Liver (tissue), 9 donors: Measurements from ENCODE around the gene HIF3A. TPM values are rescaled to one million over a fixed set of nuclear protein-coding genes. Genes with fewer than 3 reads are reported as not detected.

ENCODE experiments used
- DNase-seq: peaks from one replicate; pipeline ENCODE4 v3.0.0-alpha.2; 2017; ENCODE audit warnings: low spot score
- H3K27ac ChIP-seq, 2 donors: one replicate each; pipeline ENCODE4 v1.7.0; 2013; ENCODE audit warnings: inconsistent platforms in 2 of 2, low read length in 2 of 2, control low read depth in 1 of 2, low read depth in 1 of 2, mild to moderate bottlenecking in 1 of 2
- H3K27me3 ChIP-seq, 4 donors: one replicate each; pipeline versions ENCODE4 v1.6.1 to v1.7.0; 2013; ENCODE audit warnings: low read length in 3 of 4, inconsistent platforms in 1 of 4, mild to moderate bottlenecking in 1 of 4, moderate library complexity in 1 of 4; ENCODE audit not compliant: control insufficient read depth in 4 of 4, insufficient read depth in 4 of 4
- H3K36me3 ChIP-seq, 4 donors: one replicate each; pipeline versions ENCODE4 v1.6.1 to v1.7.0; 2013; ENCODE audit warnings: low read length in 3 of 4, mild to moderate bottlenecking in 3 of 4, low read depth in 1 of 4, moderate library complexity in 1 of 4; ENCODE audit not compliant: control insufficient read depth in 4 of 4, insufficient read depth in 3 of 4
- H3K4me1 ChIP-seq, 4 donors: one replicate each; pipeline versions ENCODE4 v1.6.1 to v1.7.0; 2013; ENCODE audit warnings: low read length in 3 of 4, mild to moderate bottlenecking in 3 of 4, moderate library complexity in 1 of 4; ENCODE audit not compliant: control insufficient read depth in 4 of 4, insufficient read depth in 4 of 4
- H3K4me3 ChIP-seq, 3 donors: one replicate each; pipeline versions ENCODE4 v1.6.1 to v1.7.0; 2013; ENCODE audit warnings: low read length in 3 of 3, control low read depth in 1 of 3, low read depth in 1 of 3, mild to moderate bottlenecking in 1 of 3
- H3K9ac ChIP-seq, 2 donors: one replicate each; pipeline ENCODE4 v1.7.0; 2013; ENCODE audit warnings: low read length in 2 of 2, mild to moderate bottlenecking in 2 of 2, moderate library complexity in 2 of 2, control low read depth in 1 of 2, low read depth in 1 of 2
- H3K9me3 ChIP-seq, 4 donors: one replicate each; pipeline versions ENCODE4 v1.6.1 to v1.7.0; 2013; ENCODE audit warnings: low read length in 3 of 4; ENCODE audit not compliant: control insufficient read depth in 4 of 4
- EGR1 ChIP-seq, 2 donors: IDR thresholded peaks; 2 replicates each; pipeline ENCODE4 v1.6.1; 2016 to 2018; ENCODE audit warnings: antibody characterized with exemption in 2 of 2, low read depth in 2 of 2
- FOXA1 ChIP-seq: IDR thresholded peaks from 2 replicates; pipeline ENCODE4 v1.6.1; 2016; ENCODE audit warnings: antibody characterized with exemption
- FOXA2 ChIP-seq: IDR thresholded peaks from 2 replicates; pipeline ENCODE4 v1.6.1; 2016; ENCODE audit warnings: antibody characterized with exemption
- HNF4A ChIP-seq, 2 donors: conservative IDR thresholded peaks; 2 replicates each; pipeline ENCODE4 v1.6.1; 2016; ENCODE audit warnings: antibody characterized with exemption in 2 of 2, mild to moderate bottlenecking in 2 of 2
- HNF4G ChIP-seq: IDR thresholded peaks from 2 replicates; pipeline ENCODE4 v1.6.1; 2016; ENCODE audit warnings: antibody characterized with exemption
- JUND ChIP-seq, 2 donors: IDR thresholded peaks; 2 replicates each; pipeline ENCODE4 v1.6.1; 2016; ENCODE audit warnings: antibody characterized with exemption in 2 of 2
- MAX ChIP-seq: IDR thresholded peaks from 2 replicates; pipeline ENCODE4 v1.6.1; 2016; ENCODE audit warnings: antibody characterized with exemption
- RAD21 ChIP-seq, 2 donors: IDR thresholded peaks; 2 replicates each; pipeline ENCODE4 v1.6.1; 2016; ENCODE audit warnings: antibody characterized with exemption in 2 of 2, mild to moderate bottlenecking in 2 of 2
- RXRA ChIP-seq, 2 donors: IDR thresholded peaks; 2 replicates each; pipeline ENCODE4 v1.6.1; 2017 to 2018; ENCODE audit warnings: antibody characterized with exemption in 2 of 2, mild to moderate bottlenecking in 1 of 2
- ZBTB33 ChIP-seq: IDR thresholded peaks from 2 replicates; pipeline ENCODE4 v1.6.1; 2016; ENCODE audit warnings: antibody characterized with exemption
- WGBS: extraction: QIAGEN DNeasy Blood & Tissue Kit; methylation state at CpG from one replicate; pipeline ENCODE4 v1.1.7; 2013; 5-methylcytosine and 5-hydroxymethylcytosine counted together
- polyA plus RNA-seq, 2 donors: library from polyadenylated mRNA; stranded (reverse) in 1 of 2; unstranded in 1 of 2; fragments of 200-250 nt in 1 of 2; fragments of >200 nt in 1 of 2; fragmentation: Nextera tagmentation in 1 of 2; extraction: Ambion mirVana in 1 of 2; gene quantifications; one replicate each; pipeline versions ENCODE4 v1.2.1 to v1.2.3, GENCODE V29; 2013 to 2015
- total RNA-seq, 2 donors: library from RNA; depleted of rRNA; stranded (reverse); fragments of >200 nt; gene quantifications; one replicate each; pipeline ENCODE4 v1.2.3, GENCODE V29; 2014
- TF ChIP-seq, protein P1 (sequence below): IDR thresholded peaks from 2 replicates; pipeline ENCODE4 v1.6.1; 2016; ENCODE audit warnings: antibody characterized with exemption, mild to moderate bottlenecking
- donor health status: healthy.
- donor health status: healthy.
- donor health status: healthy.
- donor health status: healthy.
- donor health status: healthy.

The HIF3A gene
- total and polyA plus RNA-seq, 4 donors: 2.2 to 20.5 (median 6.8) TPM

DNA sequence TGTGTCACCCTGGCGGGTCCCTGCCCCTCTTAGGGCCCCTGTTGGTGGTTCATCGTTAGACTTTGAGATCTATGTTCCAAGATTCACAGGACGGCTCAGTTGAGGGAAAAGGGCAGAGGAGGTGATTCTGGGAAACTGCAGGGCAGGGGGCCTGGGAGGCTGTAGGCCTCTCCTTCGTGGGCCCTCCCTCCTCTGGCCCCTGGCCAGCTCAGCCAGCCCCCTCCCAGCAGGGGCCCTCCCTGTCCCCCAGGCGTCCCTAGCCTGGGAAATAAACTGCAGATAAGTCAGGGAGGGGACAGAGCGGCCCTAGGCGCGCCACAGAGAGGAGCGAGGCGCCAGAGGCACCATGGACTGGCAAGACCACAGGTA is 6.5 kb downstream of the HIF3A start:
- TF ChIP-seq, protein P1, sequence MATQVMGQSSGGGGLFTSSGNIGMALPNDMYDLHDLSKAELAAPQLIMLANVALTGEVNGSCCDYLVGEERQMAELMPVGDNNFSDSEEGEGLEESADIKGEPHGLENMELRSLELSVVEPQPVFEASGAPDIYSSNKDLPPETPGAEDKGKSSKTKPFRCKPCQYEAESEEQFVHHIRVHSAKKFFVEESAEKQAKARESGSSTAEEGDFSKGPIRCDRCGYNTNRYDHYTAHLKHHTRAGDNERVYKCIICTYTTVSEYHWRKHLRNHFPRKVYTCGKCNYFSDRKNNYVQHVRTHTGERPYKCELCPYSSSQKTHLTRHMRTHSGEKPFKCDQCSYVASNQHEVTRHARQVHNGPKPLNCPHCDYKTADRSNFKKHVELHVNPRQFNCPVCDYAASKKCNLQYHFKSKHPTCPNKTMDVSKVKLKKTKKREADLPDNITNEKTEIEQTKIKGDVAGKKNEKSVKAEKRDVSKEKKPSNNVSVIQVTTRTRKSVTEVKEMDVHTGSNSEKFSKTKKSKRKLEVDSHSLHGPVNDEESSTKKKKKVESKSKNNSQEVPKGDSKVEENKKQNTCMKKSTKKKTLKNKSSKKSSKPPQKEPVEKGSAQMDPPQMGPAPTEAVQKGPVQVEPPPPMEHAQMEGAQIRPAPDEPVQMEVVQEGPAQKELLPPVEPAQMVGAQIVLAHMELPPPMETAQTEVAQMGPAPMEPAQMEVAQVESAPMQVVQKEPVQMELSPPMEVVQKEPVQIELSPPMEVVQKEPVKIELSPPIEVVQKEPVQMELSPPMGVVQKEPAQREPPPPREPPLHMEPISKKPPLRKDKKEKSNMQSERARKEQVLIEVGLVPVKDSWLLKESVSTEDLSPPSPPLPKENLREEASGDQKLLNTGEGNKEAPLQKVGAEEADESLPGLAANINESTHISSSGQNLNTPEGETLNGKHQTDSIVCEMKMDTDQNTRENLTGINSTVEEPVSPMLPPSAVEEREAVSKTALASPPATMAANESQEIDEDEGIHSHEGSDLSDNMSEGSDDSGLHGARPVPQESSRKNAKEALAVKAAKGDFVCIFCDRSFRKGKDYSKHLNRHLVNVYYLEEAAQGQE: no peak
- TF ChIP-seq FOXA2: no peak
- no peak for TF ChIP-seq RXRA (IDR thresholded peaks at IDR 0.05)
- TF ChIP-seq FOXA1: no peak
- TF ChIP-seq MAX: no peak
- TF ChIP-seq ZBTB33: no peak
- no peak for TF ChIP-seq EGR1 (IDR thresholded peaks at IDR 0.05; ENCODE audit: low read depth in 2 of 2)
- no peak for TF ChIP-seq HNF4G
- DNase-seq: peak; percentile 71
- Histone ChIP-seq H3K9me3 (peaks cover 2 to 5% (median 3%) of the 10 kb centered on the region in 4 donors), H3K36me3 (peaks cover 0 to 1% (median 0%) of the 10 kb centered on the region in 4 donors), H3K9ac (no peak overlapping the region), H3K27ac (no peak overlapping the region), H3K27me3 (no peaks in the 10 kb centered on the region), H3K4me3 (no peak overlapping the region), H3K4me1 (peaks cover 0 to 26% (median 12%) of the 10 kb centered on the region in 4 donors)
- 84% methylated on average over 10 of the region's 10 CpGs for WGBS

DNA sequence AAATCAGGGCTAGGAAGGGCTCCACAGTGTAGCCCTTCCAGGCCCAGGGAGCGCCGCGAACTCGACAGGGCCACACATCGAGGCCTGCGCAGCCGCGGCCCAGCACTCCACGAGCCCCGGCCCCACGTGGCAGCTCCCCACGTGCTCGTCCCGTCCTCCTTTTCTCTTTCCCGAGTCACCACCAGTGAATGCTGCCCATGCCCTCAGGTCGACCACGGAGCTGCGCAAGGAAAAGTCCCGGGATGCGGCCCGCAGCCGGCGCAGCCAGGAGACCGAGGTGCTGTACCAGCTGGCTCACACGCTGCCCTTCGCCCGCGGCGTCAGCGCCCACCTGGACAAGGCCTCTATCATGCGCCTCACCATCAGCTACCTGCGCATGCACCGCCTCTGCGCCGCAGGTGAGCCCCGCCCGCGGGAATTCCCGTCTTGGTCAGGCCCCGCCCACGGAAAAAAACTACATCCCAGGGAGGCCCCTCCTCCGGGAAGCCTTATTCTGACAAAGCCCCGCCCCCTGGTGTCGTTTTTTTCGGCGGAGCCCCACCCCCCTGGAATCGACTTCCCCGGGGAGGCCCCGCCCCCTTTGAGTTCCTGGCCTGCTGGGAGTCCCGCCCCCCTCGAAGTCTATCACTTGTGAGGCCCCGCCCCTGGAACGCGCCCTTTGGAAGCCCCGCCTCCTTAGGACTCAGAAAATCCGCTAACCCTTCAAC is 7.0 kb downstream of the HIF3A start:
- H3K4me3 ChIP-seq: no peak overlapping the region
- H3K4me1 ChIP-seq: peaks cover 0 to 20% (median 7%) of the 10 kb centered on the region in 4 donors
- H3K27me3 ChIP-seq: no peaks in the 10 kb centered on the region

More for the DNA sequence above, 7.0 kb downstream of the HIF3A start:
- TF ChIP-seq, protein P1: no peak
- TF ChIP-seq HNF4A (conservative IDR thresholded peaks at IDR 0.05) (no peak), JUND (IDR thresholded peaks at IDR 0.05) (no peak), MAX (no peak), RAD21 (IDR thresholded peaks at IDR 0.05) (no peak)
- no peak overlapping the region for H3K9ac ChIP-seq
- H3K27ac ChIP-seq: no peak overlapping the region
- DNase-seq: peak; percentile 90
- H3K36me3 ChIP-seq: peaks cover 0 to 1% (median 0%) of the 10 kb centered on the region in 4 donors
- WGBS: 53% methylated on average over 56 of the region's 56 CpGs
- H3K9me3 ChIP-seq: peaks cover 2 to 5% (median 3%) of the 10 kb centered on the region in 4 donors
